ENCODE data around the gene KIF22.
"Not testable (repeated sequence)": the region's sequence is repeated elsewhere in the genome, so short reads cannot be mapped to it uniquely, and the experiment has no call there.

Gene KIF22

DNA sequence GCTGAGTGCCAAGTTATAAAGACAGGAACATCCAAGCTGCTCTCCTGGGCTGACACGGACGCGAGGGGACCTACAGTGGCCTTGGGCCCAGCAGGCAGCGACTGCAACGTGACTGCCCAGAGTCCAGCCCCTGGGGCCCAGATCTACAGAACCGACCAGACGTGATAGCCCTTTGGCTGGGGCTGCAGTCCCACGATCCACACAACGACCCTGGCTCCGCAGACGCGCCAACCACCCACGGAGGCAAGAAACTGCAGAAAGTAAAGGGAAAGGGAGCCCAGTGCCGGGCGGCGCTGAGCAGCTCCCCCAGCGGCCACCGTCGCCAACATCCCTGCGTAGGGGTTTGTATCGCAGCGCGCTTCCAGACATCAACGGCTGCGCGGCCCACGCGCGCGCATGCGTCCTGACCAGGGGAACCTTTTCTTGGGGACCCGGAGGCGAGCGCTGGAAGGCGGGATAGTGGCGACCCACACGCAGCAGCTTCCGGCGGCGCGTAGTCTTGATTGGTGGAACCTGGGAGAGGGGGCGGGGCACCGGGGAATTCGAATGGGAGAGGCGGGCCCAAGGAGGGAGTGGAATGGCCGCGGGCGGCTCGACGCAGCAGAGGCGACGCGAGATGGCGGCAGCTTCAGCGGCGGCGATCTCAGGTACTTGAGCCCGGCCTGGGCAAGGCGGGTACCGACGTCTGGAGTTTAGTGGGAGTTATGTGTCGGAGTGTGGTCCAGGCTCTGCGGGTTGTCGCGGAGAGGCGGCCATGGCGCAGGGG is at the start of gene KIF22:
Gene KIF22, plus strand, starts transcription at position 569 of the 766 bp plus-strand sequence. Its CDS starts 9 bp downstream, at position 578.
- peak; percentile 99 for DNase-seq

- DNase-seq = no peak
Measured at GRCh38 chr16:29742683-29743275, 47.8 kb upstream of the KIF22 start.

DNA sequence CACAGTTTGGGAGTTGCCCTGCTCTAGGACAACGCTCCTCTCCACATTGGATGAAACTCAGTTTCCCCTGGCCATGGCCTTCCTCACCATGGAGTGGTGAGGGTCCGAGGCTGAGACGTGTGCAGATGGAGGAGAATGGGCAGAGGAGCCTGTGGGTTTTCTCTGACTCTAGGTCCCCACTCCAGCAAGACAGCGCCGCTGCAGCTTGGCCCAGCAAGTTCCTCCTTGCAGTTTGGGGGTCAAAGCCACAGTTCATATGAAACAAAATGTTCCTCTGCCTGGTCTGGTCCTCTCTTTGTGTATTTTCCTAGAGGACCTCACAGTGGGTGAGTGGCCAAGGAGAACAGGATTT is 47.1 kb upstream of the KIF22 start:
- no peak for DNase-seq

GRCh38 chr16:29743827-29744531 is 46.6 kb upstream of the KIF22 start:
- no peak for DNase-seq

DNA sequence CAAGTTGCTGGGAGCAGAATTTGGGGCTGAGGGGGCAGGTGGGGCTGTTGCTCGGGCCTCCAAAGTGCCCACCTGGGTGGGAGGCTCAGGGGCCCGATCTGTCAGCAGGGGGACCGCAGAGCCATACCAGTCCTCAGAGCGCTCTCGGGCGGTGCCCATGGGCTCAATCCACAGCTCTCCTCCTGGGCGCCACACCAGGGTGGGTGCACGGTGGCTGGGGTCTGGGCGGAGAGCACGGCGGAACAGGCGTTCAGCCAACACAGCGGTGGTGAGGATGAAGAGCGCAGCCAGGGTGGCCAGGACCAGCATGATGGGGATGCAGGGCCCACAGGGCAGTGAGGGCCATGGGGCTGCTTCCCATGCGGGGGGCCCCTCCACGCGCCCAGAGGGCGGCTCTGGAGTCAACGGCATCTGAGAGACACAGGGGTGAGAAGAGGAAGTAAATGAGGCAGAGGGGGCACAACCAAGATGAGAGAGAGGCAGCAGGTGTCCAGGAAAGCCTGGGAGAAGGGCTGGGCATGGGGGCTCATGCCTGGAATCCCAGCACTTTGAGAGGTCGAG is 45.9 kb upstream of the KIF22 start:
- DNase-seq = no peak

DNA sequence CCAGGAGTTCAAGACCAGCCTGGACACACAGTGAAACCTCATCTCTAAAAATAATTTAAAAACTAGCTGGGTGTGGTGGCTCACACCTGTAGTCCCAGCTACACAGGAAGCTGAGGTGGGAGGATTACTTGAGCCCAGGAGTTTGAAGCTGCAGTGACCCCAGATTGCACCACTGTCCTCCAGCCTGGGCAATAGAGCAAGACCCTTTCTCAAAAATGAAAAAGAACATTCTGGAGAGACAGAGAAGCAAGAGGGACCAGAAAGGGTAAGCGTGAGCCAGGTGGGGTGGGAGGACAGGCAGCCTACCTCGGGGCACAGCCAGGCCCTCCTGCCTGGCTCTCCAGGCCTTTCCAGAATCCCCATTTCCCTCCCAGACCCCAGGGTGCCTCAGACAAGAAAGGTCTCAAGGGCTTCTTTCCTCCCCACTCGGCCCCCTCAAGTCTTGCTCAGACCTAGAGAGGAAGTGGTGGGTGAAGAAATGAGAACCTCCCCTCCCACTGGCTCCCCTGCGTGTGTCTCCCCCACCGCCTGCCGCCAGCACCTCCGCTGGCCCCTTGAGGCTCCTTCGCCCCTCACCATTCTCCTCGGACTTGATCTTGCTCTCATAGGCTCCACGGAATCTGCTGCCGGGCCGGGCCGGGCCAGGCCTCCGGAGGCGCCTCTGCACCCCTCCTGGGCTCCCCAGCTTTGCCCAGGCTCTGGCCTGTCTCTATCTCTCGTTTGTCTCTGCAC is 45.3 kb upstream of the KIF22 start:
- no peak for DNase-seq

DNA sequence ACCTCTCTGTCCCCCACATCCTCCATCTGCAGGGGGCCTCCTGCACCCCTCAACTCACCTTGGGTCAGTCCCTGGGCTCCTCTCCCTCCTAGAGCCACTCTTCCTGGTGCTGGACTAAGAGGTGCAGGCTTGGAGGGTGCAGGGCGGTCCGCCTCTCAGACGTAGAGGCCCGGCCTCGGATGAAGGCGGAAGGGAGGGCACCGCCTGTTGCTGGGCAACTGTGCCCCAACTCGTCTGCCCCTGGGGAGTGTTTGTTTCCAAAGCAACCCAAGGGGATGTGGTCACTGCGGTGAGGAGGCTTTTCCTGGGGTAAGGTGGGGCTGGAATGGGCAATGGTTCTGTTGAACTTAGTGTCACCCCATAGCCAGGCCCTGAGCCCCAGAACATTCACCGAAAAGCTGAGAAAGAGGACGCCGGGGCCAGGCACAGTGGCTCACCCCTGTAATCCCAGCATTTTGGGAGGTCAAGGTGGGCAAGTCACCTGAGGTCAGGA is 44.7 kb upstream of the KIF22 start, which contains the start of gene C16orf54:
Gene C16orf54, minus strand, starts transcription at position 138 of the 493 bp plus-strand sequence. CDS start 1,039 bp downstream, outside the sequence.
- no peak for DNase-seq

GRCh38 chr16:29746518-29746917 is 44.0 kb upstream of the KIF22 start:
- DNase-seq = not testable (repeated sequence)

DNA sequence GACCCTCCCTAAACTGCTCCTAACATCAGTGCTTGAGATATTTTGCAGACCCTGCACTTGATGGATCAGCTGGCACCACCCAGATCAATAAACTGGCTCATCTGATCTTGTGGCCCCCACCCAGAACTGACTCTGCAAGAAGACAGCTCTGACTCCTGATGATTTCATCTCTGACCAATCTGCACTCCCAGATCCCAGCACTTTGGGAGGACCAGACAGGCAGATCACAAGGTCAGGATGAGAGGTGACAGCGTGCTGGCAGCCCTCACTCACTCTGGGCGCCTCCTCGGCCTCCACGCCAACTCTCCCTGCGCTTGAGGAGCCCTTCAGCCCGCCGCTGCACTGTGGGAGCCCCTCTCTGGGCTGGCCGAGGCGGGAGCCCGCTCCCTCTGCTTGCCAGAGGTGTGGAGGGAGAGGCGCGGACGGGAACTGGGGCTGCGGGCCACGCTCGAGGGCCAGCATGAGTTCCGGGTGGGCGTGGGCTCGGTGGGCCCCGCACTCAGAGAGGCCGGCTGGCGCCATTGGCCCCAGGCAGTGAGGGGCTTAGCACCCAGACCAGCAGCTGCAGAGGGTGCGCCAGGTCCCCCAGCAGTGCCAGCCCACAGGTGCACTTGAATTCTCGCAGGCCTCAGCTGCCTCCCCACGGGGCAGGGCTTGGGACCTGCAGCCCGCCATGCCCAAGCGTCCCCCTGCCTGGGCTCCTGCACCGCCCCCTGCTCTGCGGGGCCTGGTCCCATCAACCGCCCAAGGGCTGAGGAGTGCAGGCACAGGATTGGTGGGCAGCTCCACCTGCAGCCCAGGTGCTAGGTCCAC is 42.4 kb upstream of the KIF22 start:
- no peak for DNase-seq

DNA sequence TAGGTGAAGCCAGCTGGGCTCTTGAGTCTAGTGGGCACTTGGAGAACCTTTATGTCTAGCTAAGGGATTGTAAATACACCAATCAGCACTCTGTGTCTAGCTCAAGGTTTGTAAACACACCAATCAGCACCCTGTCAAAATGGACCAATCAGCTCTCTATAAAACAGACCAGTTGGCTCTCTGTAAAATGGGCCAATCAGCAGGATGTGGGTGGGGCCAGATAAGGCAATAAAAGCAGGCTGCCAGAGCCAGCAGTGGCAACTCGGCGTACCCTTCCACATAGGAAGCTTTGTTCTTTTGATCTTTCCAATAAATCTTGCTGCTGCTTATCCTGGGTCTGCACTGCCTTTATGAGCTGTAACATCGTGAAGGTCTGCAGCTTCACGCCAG is 41.8 kb upstream of the KIF22 start:
- DNase-seq = not testable (repeated sequence)

DNA sequence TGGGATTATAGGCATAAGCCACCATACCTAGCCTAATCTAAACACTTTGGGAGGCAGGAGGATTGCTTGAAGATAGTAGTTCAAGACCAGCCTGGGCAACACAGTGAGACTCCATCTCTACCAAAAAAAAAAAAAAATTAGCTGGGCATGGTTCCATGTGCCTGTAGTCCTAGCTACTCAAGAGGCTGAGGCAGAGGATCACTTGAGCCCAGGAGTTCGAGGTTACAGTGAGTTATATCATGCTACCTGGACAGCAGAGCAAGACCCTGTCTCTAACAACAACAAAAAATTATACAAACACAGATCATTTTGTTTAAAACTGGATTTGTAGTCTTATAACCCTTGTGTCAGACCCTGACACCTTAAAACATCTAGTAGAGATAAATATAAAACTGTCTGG is 37.0 kb upstream of the KIF22 start:
- DNase-seq = no peak

- DNase-seq = no peak
Measured at GRCh38 chr16:29756654-29757053, 33.9 kb upstream of the KIF22 start.

GRCh38 chr16:29757086-29757485 is 33.5 kb upstream of the KIF22 start:
- not testable (repeated sequence) for DNase-seq

DNA sequence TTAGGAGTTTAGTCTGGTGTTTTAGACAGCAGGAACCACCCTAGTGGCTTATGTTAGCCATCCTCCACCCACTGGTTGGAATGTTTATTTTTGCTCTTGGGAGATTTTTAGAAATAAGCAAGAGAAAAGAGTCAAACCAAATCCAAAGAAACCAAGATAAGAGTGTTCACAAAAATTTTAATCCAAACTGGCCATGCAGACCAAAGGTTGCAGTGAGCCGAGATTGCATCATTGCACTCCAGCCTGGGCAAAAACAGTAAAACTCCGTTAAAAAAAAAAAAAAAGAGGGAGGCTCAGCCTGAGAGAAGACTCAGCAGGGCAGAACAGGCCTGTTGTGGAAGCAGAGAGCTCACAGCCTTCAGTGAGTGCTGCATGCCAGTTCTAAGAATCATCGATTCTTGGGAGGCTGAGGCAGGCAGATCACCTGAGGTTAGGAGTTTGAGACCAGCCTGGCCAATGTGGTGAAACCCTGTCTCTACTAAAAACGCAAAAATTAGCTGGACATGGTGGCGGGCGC is 32.5 kb upstream of the KIF22 start:
- DNase-seq = no peak

DNA sequence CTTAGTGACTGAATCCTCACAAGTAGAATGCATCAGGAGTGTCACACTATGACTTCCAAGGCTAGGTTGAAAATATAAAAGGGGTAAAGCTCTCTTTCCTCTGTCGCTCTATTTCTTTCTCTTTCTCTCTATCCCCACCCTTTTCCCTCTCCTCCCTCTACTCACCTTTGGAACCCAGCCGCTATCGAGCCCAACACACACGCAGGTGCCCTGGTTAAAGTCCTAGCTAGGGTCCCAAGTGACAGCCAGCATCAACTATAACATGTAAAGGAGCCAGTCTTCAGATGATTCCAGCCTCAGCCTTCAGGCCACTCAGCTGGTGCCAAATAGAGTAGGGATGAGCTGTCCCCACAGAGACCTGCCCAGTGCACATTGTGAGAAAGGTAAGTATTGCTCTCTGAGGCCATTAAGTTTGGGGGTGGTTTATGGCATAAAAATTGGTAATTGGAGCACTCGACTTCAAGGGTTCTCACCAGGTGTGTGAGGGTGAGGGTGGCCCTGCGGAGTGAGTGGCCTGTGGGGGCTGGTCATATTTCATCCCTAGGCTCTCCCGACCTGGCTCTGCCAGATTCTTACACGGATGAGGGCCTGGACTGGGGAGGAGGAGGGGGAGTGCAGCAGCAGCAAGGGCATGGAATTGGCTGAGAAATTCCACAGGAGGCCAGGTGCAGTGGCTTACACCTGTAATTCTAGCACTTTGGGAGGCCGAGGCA is 29.8 kb upstream of the KIF22 start:
- DNase-seq = no peak

GRCh38 chr16:29761280-29761651 is 29.3 kb upstream of the KIF22 start:
- not testable (repeated sequence) for DNase-seq

DNA sequence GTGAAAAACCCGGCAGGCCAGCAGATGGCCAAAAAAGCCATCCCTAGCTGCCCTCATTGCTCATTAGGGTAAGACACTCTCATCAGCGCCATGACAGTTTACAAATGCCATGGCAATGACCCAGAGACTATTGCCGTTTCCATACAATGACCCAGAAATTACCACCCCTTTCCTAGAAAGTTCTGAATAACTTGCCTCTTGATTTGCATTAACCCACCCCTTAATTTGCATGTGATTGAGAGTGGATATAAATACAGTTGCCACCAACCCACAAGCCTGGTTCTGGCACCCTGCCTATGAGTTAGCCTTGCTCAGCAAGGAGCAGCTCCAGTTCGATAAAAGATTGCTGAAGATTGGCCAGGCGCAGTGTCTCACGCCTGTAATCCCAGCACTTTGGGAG is 28.7 kb upstream of the KIF22 start:
- DNase-seq = no peak

DNA sequence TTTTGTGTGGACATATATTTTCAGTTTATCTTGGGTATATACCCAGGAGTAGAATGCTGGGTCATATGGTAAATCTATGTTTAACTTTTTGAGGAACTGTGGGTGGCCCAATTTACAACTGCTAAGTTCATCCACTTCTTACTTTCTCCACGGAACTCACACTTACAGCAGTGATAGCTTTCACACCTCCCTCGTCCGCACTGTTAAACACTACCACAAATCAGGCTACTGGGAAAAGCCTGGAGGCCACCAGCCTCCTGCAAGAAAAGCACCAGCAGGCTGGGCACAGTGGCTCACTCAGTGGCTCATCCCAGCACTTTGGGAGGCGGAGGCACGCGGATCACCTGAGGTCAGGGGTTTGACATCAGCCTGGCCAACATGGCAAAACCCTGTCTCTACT is 27.2 kb upstream of the KIF22 start:
- DNase-seq = no peak

DNA sequence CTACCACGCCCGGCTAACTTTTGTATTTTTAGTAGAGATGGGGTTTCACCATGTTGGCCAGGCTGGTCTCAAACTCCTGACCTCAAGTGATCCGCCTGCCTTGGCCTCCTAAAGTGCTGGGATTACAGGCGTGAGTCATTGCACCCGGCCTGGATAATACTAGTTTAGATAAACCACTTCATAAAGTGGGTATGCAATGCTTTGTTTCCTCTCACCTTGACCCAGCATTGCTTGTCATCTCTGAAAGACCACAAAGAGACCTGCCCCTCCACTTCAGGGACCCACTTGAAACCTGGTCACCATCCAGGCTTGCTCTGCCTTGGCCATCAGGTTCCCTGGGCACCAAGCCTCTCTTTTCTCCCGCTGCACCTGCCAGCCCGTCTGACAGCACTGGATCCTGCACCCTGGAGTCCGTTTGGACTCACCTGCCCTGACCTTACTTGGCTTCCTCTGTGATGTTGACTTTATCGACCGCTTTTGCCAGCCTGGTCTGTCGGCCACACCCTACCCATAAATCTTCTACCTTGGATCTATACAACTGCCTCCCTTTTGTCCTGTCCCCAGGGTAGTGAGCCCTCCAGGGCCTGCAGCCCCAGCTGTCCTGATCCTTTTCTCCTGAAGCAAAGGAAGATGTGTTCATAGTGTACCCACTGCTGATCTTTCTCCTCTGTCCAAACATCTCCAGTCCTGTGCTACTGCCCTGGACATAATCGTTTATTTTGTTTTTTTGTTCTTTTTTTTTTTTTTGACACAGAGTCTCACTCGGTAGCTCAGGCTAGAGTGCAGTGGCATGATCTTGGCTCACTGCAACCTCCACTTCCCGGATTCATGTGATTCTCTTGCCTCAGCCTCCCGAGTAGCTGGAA is 25.2 kb upstream of the KIF22 start:
- no peak for DNase-seq

DNA sequence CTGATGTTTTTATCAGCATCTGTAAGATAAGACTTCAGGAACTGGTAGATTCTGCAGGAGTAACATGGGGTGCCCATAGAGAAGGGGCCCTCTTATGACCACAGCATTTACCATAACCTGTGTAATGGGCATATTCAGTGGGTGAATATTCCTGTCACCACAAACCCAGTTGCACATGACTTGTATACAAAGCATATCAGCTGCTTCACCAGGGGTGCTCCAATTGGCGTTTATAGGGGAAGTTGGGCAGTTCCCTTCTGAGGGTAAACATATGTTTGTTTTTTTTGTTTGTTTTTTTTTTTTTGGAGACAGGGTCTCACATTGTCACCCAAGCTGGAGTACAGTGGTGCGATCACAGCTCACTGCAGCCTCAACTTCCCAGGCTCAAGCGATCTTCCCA is 24.0 kb upstream of the KIF22 start:
- DNase-seq = no peak

All from T1000 (cell line).